HG03139 (cell line): Measurements from ENCODE around the gene RBM46.

Experiments used
- ATAC-seq: cut with Tn5 transposase; IDR thresholded peaks from one replicate; pipeline ENCODE4 v1.9.1; 2021; ENCODE audit not compliant: unreplicated experiment

Gene RBM46

GRCh38 chr4:154781126-154781982, at the start of gene RBM46:
RBM46 (plus strand) TSS chr4:154781272; CDS start chr4:154796753, 15,481 bp downstream.
- no peak for ATAC-seq

GRCh38 chr4:154731756-154732155, 49.3 kb upstream of the RBM46 start:
- ATAC-seq = no peak

GRCh38 chr4:154732669-154733068, 48.4 kb upstream of the RBM46 start:
- no peak for ATAC-seq

- ATAC-seq = no peak
Measured at GRCh38 chr4:154736770-154737169, 44.3 kb upstream of the RBM46 start.

GRCh38 chr4:154738426-154738825, 42.6 kb upstream of the RBM46 start:
- no peak for ATAC-seq

- ATAC-seq = no peak
Measured at GRCh38 chr4:154739111-154739510, 42.0 kb upstream of the RBM46 start.

GRCh38 chr4:154740462-154740861, 40.6 kb upstream of the RBM46 start:
- no peak for ATAC-seq

GRCh38 chr4:154741131-154741665, 39.9 kb upstream of the RBM46 start:
- no peak for ATAC-seq

- no peak for ATAC-seq
Measured at GRCh38 chr4:154741922-154742850, 38.9 kb upstream of the RBM46 start.

- peak; percentile 64 for ATAC-seq
Measured at GRCh38 chr4:154743683-154744340, 37.3 kb upstream of the RBM46 start, which contains the start of gene LRAT. LRAT (plus strand) TSS chr4:154744000; CDS start chr4:154744327, 327 bp downstream.

GRCh38 chr4:154744341-154744926, 36.6 kb upstream of the RBM46 start:
- ATAC-seq = no peak

GRCh38 chr4:154757713-154758112, 23.4 kb upstream of the RBM46 start:
- ATAC-seq = no peak

- no peak for ATAC-seq
Measured at GRCh38 chr4:154760895-154761294, 20.2 kb upstream of the RBM46 start.

- no peak for ATAC-seq
Measured at GRCh38 chr4:154778264-154778663, 2.8 kb upstream of the RBM46 start.

GRCh38 chr4:154779362-154779947, 1.6 kb upstream of the RBM46 start:
- ATAC-seq = no peak

GRCh38 chr4:154781983-154782293, 866 bp downstream of the RBM46 start:
- ATAC-seq = no peak

GRCh38 chr4:154807042-154807630, 26.1 kb downstream of the RBM46 start:
- peak; percentile 93 for ATAC-seq

- no peak for ATAC-seq
Measured at GRCh38 chr4:154818230-154818629, 37.2 kb downstream of the RBM46 start.

GRCh38 chr4:154822775-154823174, 41.7 kb downstream of the RBM46 start:
- no peak for ATAC-seq

- no peak for ATAC-seq
Measured at GRCh38 chr4:154836030-154836429, 55.0 kb downstream of the RBM46 start.
